Hepatocyte (in vitro differentiated cells): ENCODE data around the gene HASPIN.

Source experiments
- CTCF ChIP-seq: fragments of 200-600 bp; sonication (generic); IDR thresholded peaks from 2 replicates; pipeline ENCODE4 v1.5.1; 2016; ENCODE audit warnings: antibody characterized with exemption, mild to moderate bottlenecking; ENCODE audit not compliant: poor library complexity
- EZH2 ChIP-seq: fragments of 200-600 bp; sonication (generic); IDR thresholded peaks from 2 replicates; pipeline ENCODE4 v1.6.1; 2016; ENCODE audit warnings: antibody characterized with exemption, mild to moderate bottlenecking, borderline replicate concordance

GRCh38 chr17:3723556-3724377 lies at the start of gene HASPIN:
- TF ChIP-seq CTCF (peak; percentile 15), EZH2 (no peak)
